K562 (cell line): Measurements from ENCODE around the gene LEO1. TPM values are rescaled to one million over a fixed set of nuclear protein-coding genes. Genes with fewer than 3 reads are reported as not detected.

Source experiments
- ATAC-seq: fragments of 200-7000 bp; cut with Tn5 transposase; 3 replicates; pipeline ENCODE4 v1.9.1; 2020; ENCODE audit warnings: moderate library complexity
- BruUV-seq: library from RNA; stranded (reverse); fragments of 400-500 nt; replicated peaks from 2 replicates; lab custom pipeline; 2021; lab: Mats Ljungman, UMichigan
- CTCF ChIA-PET: fragments of 300-600 bp; formaldehyde crosslinking; extraction: SDS; loops from one replicate; lab custom pipeline; 2021; ENCODE audit warnings: low intra/inter-chr PET ratio; lab: Yijun Ruan, JAX
- POLR2A ChIA-PET: fragments of 300-600, 350-650 bp; sonication (Branson Sonifier 250); formaldehyde crosslinking; extraction: SDS; loops from one replicate; lab custom pipeline; 2021; ENCODE audit warnings: antibody characterized with exemption, inconsistent platforms; lab: Yijun Ruan, JAX
- DNase-seq, 4 experiments: peaks; one replicate each; pipeline versions ENCODE4 v3.0.0 to v3.0.0-alpha.2; 2011 to 2018; ENCODE audit warnings: low spot score in 3 of 4, mixed read lengths in 3 of 4; ENCODE audit errors: extremely low read depth in 1 of 4
- FAIRE-seq: peaks from 2 replicates; lab custom pipeline; 2011; peaks lifted over from hg19 to GRCh38; lab: Jason Lieb, UNC
- H2AFZ ChIP-seq: 2 replicates; pipeline ENCODE4 v1.6.0; 2011; ENCODE audit warnings: low read depth, low read length, control low read depth, inconsistent platforms
- H3K27ac ChIP-seq: fragments of 200-600 bp; 3 replicates; pipeline ENCODE4 v1.8.0; 2011; ENCODE audit warnings: low read depth, mild to moderate bottlenecking, control low read depth, inconsistent platforms, low read length, moderate library complexity, mixed read lengths; ENCODE audit errors: extremely low read depth
- H3K27me3 ChIP-seq, 2 experiments: fragments of 300-600 bp in 1 of 2; 2 replicates in 1 of 2; 3 replicates in 1 of 2; pipeline versions ENCODE4 v1.6.0 to v1.8.0; 2011; ENCODE audit warnings: inconsistent platforms in 2 of 2, low read length in 2 of 2, mild to moderate bottlenecking in 1 of 2, mixed read lengths in 1 of 2, moderate library complexity in 1 of 2; ENCODE audit not compliant: control insufficient read depth in 2 of 2, insufficient read depth in 2 of 2
- H3K36me3 ChIP-seq: fragments of 300-600 bp; 3 replicates; pipeline ENCODE4 v1.8.0; 2011; ENCODE audit warnings: mild to moderate bottlenecking, low read length, inconsistent platforms; ENCODE audit not compliant: control insufficient read depth, insufficient read depth
- H3K4me1 ChIP-seq, 2 experiments: fragments of 200-600 bp in 1 of 2; replicated peaks in 1 of 2; 2 replicates in 1 of 2; 3 replicates in 1 of 2; pipeline versions ENCODE4 v1.5.1 to v1.8.0; 2011; ENCODE audit warnings: inconsistent platforms in 2 of 2, low read length in 2 of 2, mild to moderate bottlenecking in 1 of 2, mixed read lengths in 1 of 2, moderate library complexity in 1 of 2; ENCODE audit not compliant: control insufficient read depth in 2 of 2, insufficient read depth in 2 of 2
- H3K4me2 ChIP-seq: 2 replicates; pipeline ENCODE4 v1.6.1; 2011; ENCODE audit warnings: low read length, control low read depth, inconsistent platforms, mixed read lengths; ENCODE audit not compliant: insufficient read depth
- H3K4me3 ChIP-seq: fragments of 200-600 bp; sonication (generic), shearing (Covaris generic); 2 replicates; pipeline ENCODE4 v1.5.1; 2016; ENCODE audit warnings: control low read depth, inconsistent platforms
- H3K79me2 ChIP-seq: fragments of 200-600 bp; 3 replicates; pipeline ENCODE4 v1.8.0; 2011; ENCODE audit warnings: low read length, inconsistent platforms; ENCODE audit not compliant: control insufficient read depth, insufficient read depth
- H3K9ac ChIP-seq, 2 experiments: 2 replicates each; pipeline versions ENCODE4 v1.6.0 to v1.6.1; 2011; ENCODE audit warnings: low read depth in 2 of 2, low read length in 2 of 2, control low read depth in 1 of 2, inconsistent platforms in 1 of 2, mild to moderate bottlenecking in 1 of 2, mixed read lengths in 1 of 2; ENCODE audit not compliant: insufficient read depth in 1 of 2
- H3K9me1 ChIP-seq: one replicate; pipeline ENCODE4 v1.6.0; 2011; ENCODE audit warnings: inconsistent platforms, mild to moderate bottlenecking, low read length, moderate library complexity; ENCODE audit not compliant: control insufficient read depth, insufficient read depth
- H3K9me3 ChIP-seq: replicated peaks from 2 replicates; pipeline ENCODE4 v1.5.1; 2011; ENCODE audit warnings: low read depth, low read length, inconsistent platforms; ENCODE audit not compliant: control insufficient read depth, insufficient read depth
- H4K20me1 ChIP-seq: replicated peaks from 2 replicates; pipeline ENCODE4 v1.6.1; 2011; ENCODE audit warnings: low read length, inconsistent platforms, mixed read lengths; ENCODE audit not compliant: control insufficient read depth, insufficient read depth
- HNRNPK ChIP-seq: fragments of 200-400 bp; formaldehyde crosslinking; IDR thresholded peaks from one replicate; pipeline ENCODE4 v1.6.1; 2018; ENCODE audit warnings: mild to moderate bottlenecking, low read depth, low read length; ENCODE audit not compliant: poor library complexity, severe bottlenecking
- PHF20 ChIP-seq: fragments of 450-650 bp; IDR thresholded peaks from 2 replicates; pipeline ENCODE4 v1.6.1; 2018; ENCODE audit not compliant: partially characterized antibody
- POLR2B ChIP-seq: fragments of 450-650 bp; IDR thresholded peaks from 2 replicates; pipeline ENCODE4 v1.6.1; 2018; ENCODE audit warnings: low read depth; ENCODE audit not compliant: partially characterized antibody
- PTRF ChIP-seq: fragments of 450-650 bp; IDR thresholded peaks from 2 replicates; pipeline ENCODE4 v1.6.1; 2016; ENCODE audit warnings: mild to moderate bottlenecking, missing genetic modification characterization, missing compliant biosample characterization
- RHOXF2B ChIP-seq: fragments of 250-450 bp; sonication (Bioruptor Pico); conservative IDR thresholded peaks from 2 replicates; pipeline ENCODE4 v1.5.1; 2021
- SETDB1 ChIP-seq: IDR thresholded peaks from one replicate; pipeline ENCODE4 v1.6.1; 2012; ENCODE audit warnings: low read length, control low read depth, inconsistent platforms
- TGIF2 ChIP-seq: sonication (generic); formaldehyde crosslinking; IDR thresholded peaks from 2 replicates; pipeline ENCODE4 v1.8.1; 2022; ENCODE audit warnings: mild to moderate bottlenecking, missing genetic modification reagents, moderate library complexity
- ZFP1 ChIP-seq: fragments of 450-650 bp; formaldehyde crosslinking; IDR thresholded peaks from 2 replicates; pipeline ENCODE4 v1.4.0; 2020; ENCODE audit warnings: mild to moderate bottlenecking, mixed read lengths
- ZNF354B ChIP-seq: fragments of 250-450 bp; sonication (Bioruptor Pico); IDR thresholded peaks from 2 replicates; pipeline ENCODE4 v1.4.0; 2020
- WGBS: fragments of 100-300 bp; shearing (Covaris generic); methylation state at CpG from one replicate; pipeline ENCODE4 v1.1.6; 2016; ENCODE audit warnings: low coverage, mixed read lengths; ENCODE audit not compliant: insufficient coverage; ENCODE audit errors: missing lambda C conversion rate; 5-methylcytosine and 5-hydroxymethylcytosine counted together
- in situ Hi-C: fragments of 300-500 bp; cut with MboI; formaldehyde crosslinking; loops from 4 replicates; pipeline ENCODE4 v1.15.0; 2018; ENCODE audit warnings: inconsistent platforms, mixed read lengths
- intact Hi-C: fragments of 100-400 bp; cut with micrococcal nuclease; formaldehyde crosslinking; loops from 2 replicates; pipeline ENCODE4 v1.14.2; 2022
- polyA plus RNA-seq, 8 experiments: library from polyadenylated mRNA; depleted of rRNA in 4 of 8; stranded (reverse) in 5 of 8; unstranded in 3 of 8; fragments of >200 nt; fragmentation: Nextera tagmentation in 2 of 8; fragmentation: Illumina TruSeq in 1 of 8; extraction: Ambion mirVana in 2 of 8; extraction: Trizol in 1 of 8; gene quantifications; 2 replicates each; pipeline versions ENCODE4 v1.2.1 to v1.2.3, GENCODE V29; 2011 to 2014; ENCODE audit warnings: inconsistent platforms in 1 of 8, missing spikeins in 1 of 8
- total RNA-seq, 7 experiments: library from RNA; depleted of rRNA in 6 of 7; stranded (reverse); fragments of >200 nt in 6 of 7; fragmentation: Illumina TruSeq in 2 of 7; extraction: Trizol in 2 of 7; gene quantifications; 2 replicates each; pipeline versions ENCODE4 v1.2.1 to v1.2.3, GENCODE V29; 2011 to 2021; ENCODE audit warnings: low replicate concordance in 1 of 7
- TF ChIP-seq, protein P1 (sequence below), 2 experiments: IDR thresholded peaks in 1 of 2; conservative IDR thresholded peaks in 1 of 2; 2 replicates each; pipeline ENCODE4 v1.6.1; 2016; ENCODE audit warnings: low read depth in 2 of 2, mild to moderate bottlenecking in 1 of 2, missing compliant biosample characterization in 1 of 2, missing genetic modification characterization in 1 of 2, moderate library complexity in 1 of 2
- TF ChIP-seq, protein P2 (sequence below): sonication (generic); formaldehyde crosslinking; IDR thresholded peaks from 2 replicates; pipeline ENCODE4 v1.8.0; 2022; ENCODE audit warnings: mild to moderate bottlenecking, missing genetic modification reagents, borderline replicate concordance

The LEO1 gene
- total and polyA plus RNA-seq, 9 of the 15 experiments (the other 6 are each of a cell fraction or from before 2014, with no cell fraction given): 8.4 to 48.3 (median 37.9) TPM

DNA sequence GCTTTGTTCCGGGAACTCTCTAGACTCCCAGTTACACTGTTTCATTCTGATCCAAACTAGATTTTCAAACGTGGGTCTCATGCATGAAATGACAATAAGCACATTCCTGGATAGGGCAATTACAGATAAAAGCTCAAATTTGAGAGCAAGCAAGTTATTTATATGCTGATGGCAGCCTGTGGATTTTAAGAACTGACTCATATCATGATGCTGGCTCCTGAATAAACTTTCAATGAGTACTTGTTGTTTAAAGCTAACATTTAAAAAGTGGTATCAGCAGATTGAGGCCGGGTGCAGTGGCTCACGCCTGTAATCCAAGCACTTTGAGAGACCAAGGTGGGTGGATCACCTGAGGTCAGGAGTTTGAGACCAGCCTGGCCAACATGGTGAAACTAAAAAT is 66.6 kb downstream of the LEO1 start:
- Histone ChIP-seq H3K9me3 (no peaks in the 10 kb centered on the region), H3K9ac (no peak overlapping the region), H3K4me1 (no peaks in the 10 kb centered on the region; a peak in 1 of 5 replicates), H3K27me3 (no peaks in the 10 kb centered on the region), H4K20me1 (no peaks in the 10 kb centered on the region), H3K36me3 (peaks cover 74% of the 10 kb centered on the region), H2AFZ (no peak overlapping the region), H3K9me1 (no peaks in the 10 kb centered on the region), H3K79me2 (no peaks in the 10 kb centered on the region), H3K4me3 (no peak overlapping the region), H3K27ac (no peak overlapping the region), H3K4me2 (no peak overlapping the region)
- DNase-seq: no peak
- CTCF ChIA-PET: interaction anchor here (1.1 kb wide), 1 partner anchor 260 kb away, joined by 5 read pairs; no protein-coding TSS in a partner anchor
- no peak for FAIRE-seq
- TF ChIP-seq HNRNPK: no peak
- TF ChIP-seq, protein P1, sequence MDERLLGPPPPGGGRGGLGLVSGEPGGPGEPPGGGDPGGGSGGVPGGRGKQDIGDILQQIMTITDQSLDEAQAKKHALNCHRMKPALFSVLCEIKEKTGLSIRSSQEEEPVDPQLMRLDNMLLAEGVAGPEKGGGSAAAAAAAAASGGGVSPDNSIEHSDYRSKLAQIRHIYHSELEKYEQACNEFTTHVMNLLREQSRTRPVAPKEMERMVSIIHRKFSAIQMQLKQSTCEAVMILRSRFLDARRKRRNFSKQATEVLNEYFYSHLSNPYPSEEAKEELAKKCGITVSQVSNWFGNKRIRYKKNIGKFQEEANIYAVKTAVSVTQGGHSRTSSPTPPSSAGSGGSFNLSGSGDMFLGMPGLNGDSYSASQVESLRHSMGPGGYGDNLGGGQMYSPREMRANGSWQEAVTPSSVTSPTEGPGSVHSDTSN (CRISPR knock-in tag; IDR thresholded peaks at IDR 0.05; ENCODE audit: low read depth): no peak
- TF ChIP-seq, protein P1 (tag; conservative IDR thresholded peaks at IDR 0.05; ENCODE audit: low read depth): no peak
- TF ChIP-seq, protein P2, sequence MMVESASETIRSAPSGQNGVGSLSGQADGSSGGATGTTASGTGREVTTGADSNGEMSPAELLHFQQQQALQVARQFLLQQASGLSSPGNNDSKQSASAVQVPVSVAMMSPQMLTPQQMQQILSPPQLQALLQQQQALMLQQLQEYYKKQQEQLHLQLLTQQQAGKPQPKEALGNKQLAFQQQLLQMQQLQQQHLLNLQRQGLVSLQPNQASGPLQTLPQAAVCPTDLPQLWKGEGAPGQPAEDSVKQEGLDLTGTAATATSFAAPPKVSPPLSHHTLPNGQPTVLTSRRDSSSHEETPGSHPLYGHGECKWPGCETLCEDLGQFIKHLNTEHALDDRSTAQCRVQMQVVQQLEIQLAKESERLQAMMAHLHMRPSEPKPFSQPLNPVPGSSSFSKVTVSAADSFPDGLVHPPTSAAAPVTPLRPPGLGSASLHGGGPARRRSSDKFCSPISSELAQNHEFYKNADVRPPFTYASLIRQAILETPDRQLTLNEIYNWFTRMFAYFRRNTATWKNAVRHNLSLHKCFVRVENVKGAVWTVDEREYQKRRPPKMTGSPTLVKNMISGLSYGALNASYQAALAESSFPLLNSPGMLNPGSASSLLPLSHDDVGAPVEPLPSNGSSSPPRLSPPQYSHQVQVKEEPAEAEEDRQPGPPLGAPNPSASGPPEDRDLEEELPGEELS: no peak
- no peak for TF ChIP-seq PTRF (tag)
- no peak for TF ChIP-seq ZNF354B
- TF ChIP-seq RHOXF2B: no peak
- no peak for TF ChIP-seq PHF20
- no peak for TF ChIP-seq POLR2B
- TF ChIP-seq TGIF2 (CRISPR knock-in tag): no peak
- TF ChIP-seq ZFP1 (CRISPR knock-in tag): no peak
- no peak for TF ChIP-seq SETDB1
- ATAC-seq: no peak
- POLR2A ChIA-PET: interaction anchor here (0.6 kb wide), 1 partner anchor 15 kb away, joined by 3 read pairs; no protein-coding TSS in a partner anchor
- in situ Hi-C loops: no loop called here
- no TSS peak for BruUV-seq
- intact Hi-C loops: no loop called here
- WGBS: 67% methylated on average over 4 of the region's 4 CpGs
